AG10803 (cell line): Measurements from ENCODE around the gene HLA-DPA1.
A peak's percentile ranks its signal among the peaks of the same experiment; 100 is the strongest.

ENCODE experiments used
- DNase-seq: peaks from one replicate; pipeline ENCODE4 v3.0.0; 2010; ENCODE audit warnings: low read depth
- H3K4me3 ChIP-seq: 2 replicates; pipeline ENCODE4 v1.5.1; 2011; ENCODE audit warnings: mild to moderate bottlenecking, low read length, control low read depth
- TF ChIP-seq, protein P1 (sequence below): conservative IDR thresholded peaks from 2 replicates; pipeline ENCODE4 v1.5.1; 2011; ENCODE audit warnings: mild to moderate bottlenecking, low read length, control low read depth, inconsistent platforms

The HLA-DPA1 gene

DNA sequence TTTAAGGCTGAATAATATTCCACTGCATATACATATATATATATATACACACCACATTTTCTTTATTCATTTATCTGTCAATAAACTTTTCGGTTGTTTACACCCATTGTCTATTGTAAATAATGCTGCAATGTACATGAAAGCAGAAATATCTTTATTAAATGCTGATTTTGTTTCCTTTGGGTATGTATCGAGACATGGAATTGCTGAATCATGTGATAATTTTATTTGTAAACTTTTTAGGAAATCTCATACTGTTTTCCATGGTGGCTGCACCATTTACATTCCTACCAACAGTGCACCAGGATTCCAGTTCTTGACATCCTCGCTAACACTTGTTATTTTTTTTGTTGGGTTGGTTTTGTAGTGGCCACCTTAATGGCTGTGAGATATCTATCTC, 49.9 kb downstream of the HLA-DPA1 start:
- no peak for DNase-seq
- TF ChIP-seq, protein P1, sequence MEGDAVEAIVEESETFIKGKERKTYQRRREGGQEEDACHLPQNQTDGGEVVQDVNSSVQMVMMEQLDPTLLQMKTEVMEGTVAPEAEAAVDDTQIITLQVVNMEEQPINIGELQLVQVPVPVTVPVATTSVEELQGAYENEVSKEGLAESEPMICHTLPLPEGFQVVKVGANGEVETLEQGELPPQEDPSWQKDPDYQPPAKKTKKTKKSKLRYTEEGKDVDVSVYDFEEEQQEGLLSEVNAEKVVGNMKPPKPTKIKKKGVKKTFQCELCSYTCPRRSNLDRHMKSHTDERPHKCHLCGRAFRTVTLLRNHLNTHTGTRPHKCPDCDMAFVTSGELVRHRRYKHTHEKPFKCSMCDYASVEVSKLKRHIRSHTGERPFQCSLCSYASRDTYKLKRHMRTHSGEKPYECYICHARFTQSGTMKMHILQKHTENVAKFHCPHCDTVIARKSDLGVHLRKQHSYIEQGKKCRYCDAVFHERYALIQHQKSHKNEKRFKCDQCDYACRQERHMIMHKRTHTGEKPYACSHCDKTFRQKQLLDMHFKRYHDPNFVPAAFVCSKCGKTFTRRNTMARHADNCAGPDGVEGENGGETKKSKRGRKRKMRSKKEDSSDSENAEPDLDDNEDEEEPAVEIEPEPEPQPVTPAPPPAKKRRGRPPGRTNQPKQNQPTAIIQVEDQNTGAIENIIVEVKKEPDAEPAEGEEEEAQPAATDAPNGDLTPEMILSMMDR, result no peak
- no peak overlapping the region for H3K4me3 ChIP-seq

DNA sequence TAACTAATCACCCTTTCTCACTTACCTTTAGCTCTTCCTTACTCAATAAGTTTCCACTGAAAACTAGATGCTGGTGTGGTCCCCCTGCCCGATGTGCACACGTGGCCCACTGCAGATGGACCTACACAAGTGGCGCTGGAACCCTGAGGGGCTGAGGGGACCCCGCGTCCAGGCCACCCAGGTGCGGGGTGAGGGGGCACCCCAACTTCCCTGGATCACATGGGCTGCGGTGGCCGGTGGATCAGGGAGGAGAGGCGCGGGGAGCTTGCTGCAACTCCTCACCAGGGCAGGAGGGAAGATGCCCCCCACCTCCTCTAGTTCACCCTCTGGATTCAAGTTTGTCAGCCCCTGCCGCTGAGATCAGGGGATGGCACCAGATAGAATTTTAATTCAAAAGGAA, 51.5 kb downstream of the HLA-DPA1 start:
- no peak overlapping the region for H3K4me3 ChIP-seq
- TF ChIP-seq, protein P1, result no peak
- DNase-seq, result no peak

DNA sequence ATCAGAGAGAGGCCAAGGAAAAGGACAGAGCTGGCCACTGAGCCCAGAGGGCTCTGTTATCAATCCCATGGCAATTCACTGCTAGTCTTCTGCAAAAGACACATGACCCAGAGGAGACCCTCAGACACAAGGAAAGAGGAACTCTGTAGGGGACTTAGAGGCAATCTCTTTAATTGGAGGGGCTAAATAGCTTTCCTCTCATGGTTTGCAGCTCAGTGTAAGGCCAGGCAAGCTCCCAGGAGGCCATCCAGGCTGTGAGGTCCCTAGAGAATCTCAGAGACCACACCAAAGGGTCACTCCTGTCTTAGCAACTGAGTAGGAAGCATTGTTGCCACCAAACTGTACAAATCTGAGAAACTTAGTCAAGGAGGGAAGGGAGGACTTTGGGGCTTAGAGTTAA, 54.1 kb downstream of the HLA-DPA1 start:
- no peak for DNase-seq
- H3K4me3 ChIP-seq, result no peak overlapping the region
- TF ChIP-seq, protein P1, result no peak

DNA sequence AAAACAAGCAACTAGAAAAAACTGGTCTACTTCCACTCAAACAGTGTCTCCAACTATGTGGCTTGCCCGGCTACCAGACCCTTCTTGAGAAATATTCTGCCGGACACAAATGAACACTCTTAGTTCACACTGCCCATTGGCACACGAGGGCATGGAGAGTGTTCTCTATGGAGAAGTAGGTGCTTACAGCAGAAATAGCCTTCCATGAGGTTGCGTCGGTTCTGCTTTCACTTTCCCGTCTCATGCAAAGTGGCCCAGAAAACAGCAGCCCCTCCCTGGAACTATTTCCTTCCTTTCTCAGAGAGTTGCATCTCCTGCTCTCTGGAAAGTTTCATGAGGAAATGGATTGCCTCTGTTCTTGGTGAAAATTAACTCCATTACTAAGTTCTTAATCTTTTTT, 54.5 kb downstream of the HLA-DPA1 start:
- peak; percentile 45 for DNase-seq
- TF ChIP-seq, protein P1, result no peak
- peak overlapping the region; percentile 41 for H3K4me3 ChIP-seq

DNA sequence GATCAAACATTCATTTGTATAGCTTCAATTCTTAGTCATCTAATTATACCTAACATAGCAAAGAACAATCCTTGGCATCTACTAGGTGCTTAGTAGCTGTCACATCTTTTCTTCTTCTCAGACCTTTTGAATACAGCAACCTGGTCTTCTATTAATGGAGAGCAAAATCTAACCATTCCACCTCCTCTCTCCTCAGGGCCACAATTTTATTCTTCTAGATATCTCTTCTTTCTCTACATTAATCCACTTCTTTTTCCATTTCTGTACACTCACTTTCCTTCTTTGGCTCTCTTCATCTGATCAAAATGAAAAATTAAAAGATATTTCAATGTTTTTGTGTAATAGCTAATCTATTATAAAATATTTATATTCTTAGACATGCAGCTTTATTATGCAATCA, 55.0 kb downstream of the HLA-DPA1 start:
- TF ChIP-seq, protein P1, result no peak
- DNase-seq, result no peak
- H3K4me3 ChIP-seq, result no peak overlapping the region

DNA sequence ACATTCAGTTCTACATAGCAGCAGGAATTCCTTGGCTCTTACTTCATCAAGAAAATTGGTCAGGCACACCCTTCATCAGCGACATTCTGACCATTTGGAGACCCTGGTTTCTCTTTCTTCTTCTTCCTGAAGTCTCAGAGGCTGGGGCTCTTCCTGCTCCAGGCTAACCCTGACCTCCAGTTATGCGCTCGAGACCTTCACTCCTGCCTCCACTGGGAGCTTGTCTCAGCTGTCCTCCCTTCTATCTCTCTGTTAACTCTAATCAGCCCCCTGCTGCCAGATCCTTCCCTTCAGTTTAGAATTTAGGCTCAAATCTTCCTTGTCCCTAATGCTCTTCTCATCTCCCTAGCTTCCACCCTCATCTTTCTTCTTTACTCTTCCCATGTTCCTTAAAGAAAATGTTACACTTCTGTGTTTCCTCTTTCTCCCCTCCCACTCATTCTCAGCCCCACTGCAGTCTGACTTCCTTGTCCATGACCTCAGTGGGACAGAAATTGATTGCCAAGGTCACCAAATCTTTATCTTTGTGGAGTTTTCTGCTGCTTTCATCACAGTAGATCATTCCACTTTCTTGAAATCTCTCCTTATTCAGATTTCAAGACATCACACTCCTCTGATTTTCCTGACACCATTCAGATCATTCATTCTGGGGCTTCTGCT, 55.6 kb downstream of the HLA-DPA1 start:
- TF ChIP-seq, protein P1, result no peak
- DNase-seq, result no peak

DNA sequence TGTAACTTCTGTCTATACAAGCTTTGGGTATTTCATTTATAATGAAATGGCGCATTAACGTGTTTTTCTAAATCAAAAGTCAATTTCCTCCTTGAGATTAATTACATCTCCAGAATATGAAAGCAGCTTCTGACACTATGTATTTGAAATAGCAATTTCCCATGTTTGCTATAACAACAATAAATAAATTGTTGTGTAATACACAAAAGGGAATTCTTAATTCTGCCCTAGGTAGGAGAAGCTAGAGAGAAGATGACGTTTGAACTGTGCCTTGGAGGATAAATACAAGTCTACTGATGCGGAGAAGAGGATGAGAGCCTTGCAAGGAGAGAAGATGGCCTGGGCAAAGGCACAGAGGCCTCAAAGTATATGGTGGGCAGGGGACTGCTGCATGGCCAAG, 56.4 kb downstream of the HLA-DPA1 start:
- H3K4me3 ChIP-seq, result no peak overlapping the region
- TF ChIP-seq, protein P1, result no peak
- DNase-seq, result no peak

More for the DNA sequence above, 55.6 kb downstream of the HLA-DPA1 start:
- no peak overlapping the region for H3K4me3 ChIP-seq
